ENCODE measurements around the gene DNAJC30.
A peak's percentile ranks its signal among the peaks of the same experiment; 100 is the strongest.
"Not testable (repeated sequence)": the region's sequence is repeated elsewhere in the genome, so short reads cannot be mapped to it uniquely, and the experiment has no call there.

DNAJC30 gene

GRCh38 chr7:73688288-73688687 lies 5.0 kb upstream of the DNAJC30 start:
- Mint-ChIP-seq H3K4me3 (no peak overlapping the region), H3K9me3 (no peaks in the 10 kb centered on the region), H3K27me3 (no peaks in the 10 kb centered on the region), H3K36me3 (ENCODE audit: insufficient read depth) (peaks cover 56% of the 10 kb centered on the region), H3K27ac (peak overlapping the region in 1 of 2 donors; percentile 45), H3K4me1 (ENCODE audit: low read depth in 2 of 2) (peaks cover 13 to 18% of the 10 kb centered on the region in 2 donors)
- DNase-seq (no peak), ATAC-seq (replicated peaks) (no peak)

- Mint-ChIP-seq H3K4me3 (peak overlapping the region; percentile 31 to 99), H3K4me1 (ENCODE audit: low read depth in 2 of 2) (peaks cover 23 to 32% of the 10 kb centered on the region in 2 donors), H3K9me3 (no peaks in the 10 kb centered on the region), H3K27ac (no peak overlapping the region), H3K36me3 (ENCODE audit: insufficient read depth) (peaks cover 46% of the 10 kb centered on the region), H3K27me3 (no peaks in the 10 kb centered on the region)
- ATAC-seq (replicated peaks) (no peak), DNase-seq (no peak)
Observed at GRCh38 chr7:73685311-73685710, 2.1 kb upstream of the DNAJC30 start.

- DNase-seq (no peak), ATAC-seq (replicated peaks) (peak; percentile 18)
- H3K4me3 Mint-ChIP-seq: peak overlapping the region; percentile 96 to 99
- H3K27me3 Mint-ChIP-seq: no peaks in the 10 kb centered on the region
- H3K9me3 Mint-ChIP-seq: no peaks in the 10 kb centered on the region
- peaks cover 47% of the 10 kb centered on the region for H3K36me3 Mint-ChIP-seq (ENCODE audit: insufficient read depth)
- peak overlapping the region; percentile 97 to 98 for H3K27ac Mint-ChIP-seq
- peaks cover 20 to 26% of the 10 kb centered on the region in 2 donors for H3K4me1 Mint-ChIP-seq (ENCODE audit: low read depth in 2 of 2)
Observed at GRCh38 chr7:73683788-73684693, 788 bp upstream of the DNAJC30 start.

- Mint-ChIP-seq H3K36me3 (ENCODE audit: insufficient read depth) (peaks cover 44% of the 10 kb centered on the region), H3K27ac (peak overlapping the region; percentile 97 to 98), H3K4me3 (peak overlapping the region; percentile 96 to 99), H3K27me3 (no peaks in the 10 kb centered on the region), H3K4me1 (ENCODE audit: low read depth in 2 of 2) (peaks cover 16 to 21% of the 10 kb centered on the region in 2 donors), H3K9me3 (no peaks in the 10 kb centered on the region)
- DNase-seq: no peak
- ATAC-seq (replicated peaks): no peak
Observed at GRCh38 chr7:73682745-73683055, 553 bp downstream of the DNAJC30 start.

GRCh38 chr7:73681031-73681430 lies 2.2 kb downstream of the DNAJC30 start:
- H3K27ac Mint-ChIP-seq: peak overlapping the region; percentile 97 to 98
- no peak for DNase-seq
- no peaks in the 10 kb centered on the region for H3K27me3 Mint-ChIP-seq
- peaks cover 44% of the 10 kb centered on the region for H3K36me3 Mint-ChIP-seq (ENCODE audit: insufficient read depth)
- peak overlapping the region; percentile 52 to 96 for H3K4me3 Mint-ChIP-seq
- peaks cover 16 to 21% of the 10 kb centered on the region in 2 donors for H3K4me1 Mint-ChIP-seq (ENCODE audit: low read depth in 2 of 2)
- H3K9me3 Mint-ChIP-seq: no peaks in the 10 kb centered on the region
- no peak for ATAC-seq (replicated peaks)

GRCh38 chr7:73680501-73680900 lies 2.8 kb downstream of the DNAJC30 start:
- no peaks in the 10 kb centered on the region for H3K9me3 Mint-ChIP-seq
- DNase-seq: no peak
- H3K27me3 Mint-ChIP-seq: no peaks in the 10 kb centered on the region
- H3K4me1 Mint-ChIP-seq (ENCODE audit: low read depth in 2 of 2): peaks cover 16 to 21% of the 10 kb centered on the region in 2 donors
- H3K4me3 Mint-ChIP-seq: no peak overlapping the region
- ATAC-seq (replicated peaks): no peak
- H3K27ac Mint-ChIP-seq: no peak overlapping the region
- H3K36me3 Mint-ChIP-seq (ENCODE audit: insufficient read depth): peaks cover 44% of the 10 kb centered on the region

- DNase-seq: no peak
- Mint-ChIP-seq H3K4me1 (ENCODE audit: low read depth in 2 of 2) (peaks cover 16 to 21% of the 10 kb centered on the region in 2 donors), H3K27ac (no peak overlapping the region), H3K9me3 (no peaks in the 10 kb centered on the region), H3K36me3 (ENCODE audit: insufficient read depth) (peaks cover 40% of the 10 kb centered on the region), H3K4me3 (no peak overlapping the region), H3K27me3 (no peaks in the 10 kb centered on the region)
- no peak for ATAC-seq (replicated peaks)
Observed at GRCh38 chr7:73679709-73680108, 3.5 kb downstream of the DNAJC30 start.

- DNase-seq (no peak), ATAC-seq (replicated peaks) (no peak)
- H3K36me3 Mint-ChIP-seq (ENCODE audit: insufficient read depth): peaks cover 39% of the 10 kb centered on the region
- H3K27ac Mint-ChIP-seq: no peak overlapping the region
- H3K4me1 Mint-ChIP-seq (ENCODE audit: low read depth in 2 of 2): peaks cover 14 to 19% of the 10 kb centered on the region in 2 donors
- H3K27me3 Mint-ChIP-seq: no peaks in the 10 kb centered on the region
- no peaks in the 10 kb centered on the region for H3K9me3 Mint-ChIP-seq
- H3K4me3 Mint-ChIP-seq: no peak overlapping the region
Observed at GRCh38 chr7:73678862-73679261, 4.4 kb downstream of the DNAJC30 start.

- not testable (repeated sequence) for H3K27me3 Mint-ChIP-seq; H3K4me1 Mint-ChIP-seq (ENCODE audit: low read depth in 2 of 2); DNase-seq; H3K9me3 Mint-ChIP-seq; ATAC-seq (replicated peaks); H3K27ac Mint-ChIP-seq; H3K4me3 Mint-ChIP-seq
- H3K36me3 Mint-ChIP-seq (ENCODE audit: insufficient read depth): peaks cover 21% of the 10 kb centered on the region
Observed at GRCh38 chr7:73676062-73676461, 7.2 kb downstream of the DNAJC30 start.

- no peak overlapping the region for H3K27ac Mint-ChIP-seq
- DNase-seq: no peak
- ATAC-seq (replicated peaks): no peak
- peaks cover 0 to 11% of the 10 kb centered on the region in 2 donors for H3K27me3 Mint-ChIP-seq
- H3K9me3 Mint-ChIP-seq: no peaks in the 10 kb centered on the region
- H3K4me1 Mint-ChIP-seq (ENCODE audit: low read depth in 2 of 2): no peaks in the 10 kb centered on the region
- H3K4me3 Mint-ChIP-seq: no peak overlapping the region
- peaks cover 14% of the 10 kb centered on the region for H3K36me3 Mint-ChIP-seq (ENCODE audit: insufficient read depth)
Observed at GRCh38 chr7:73674468-73675124, 8.7 kb downstream of the DNAJC30 start.

GRCh38 chr7:73671857-73672445 lies 11.3 kb downstream of the DNAJC30 start:
- H3K4me1 Mint-ChIP-seq (ENCODE audit: low read depth in 2 of 2): peaks cover 6 to 7% of the 10 kb centered on the region in 2 donors
- H3K4me3 Mint-ChIP-seq: no peak overlapping the region
- H3K9me3 Mint-ChIP-seq: no peaks in the 10 kb centered on the region
- DNase-seq: no peak
- peaks cover 3% of the 10 kb centered on the region for H3K36me3 Mint-ChIP-seq (ENCODE audit: insufficient read depth)
- ATAC-seq (replicated peaks): no peak
- H3K27ac Mint-ChIP-seq: no peak overlapping the region
- peaks cover 0 to 26% of the 10 kb centered on the region in 2 donors for H3K27me3 Mint-ChIP-seq

GRCh38 chr7:73671322-73671661 lies 12.0 kb downstream of the DNAJC30 start:
- Mint-ChIP-seq H3K4me1 (ENCODE audit: low read depth in 2 of 2) (peaks cover 6 to 7% of the 10 kb centered on the region in 2 donors), H3K27me3 (peaks cover 0 to 28% of the 10 kb centered on the region in 2 donors), H3K36me3 (ENCODE audit: insufficient read depth) (peaks cover 3% of the 10 kb centered on the region), H3K27ac (no peak overlapping the region), H3K4me3 (no peak overlapping the region), H3K9me3 (no peaks in the 10 kb centered on the region)
- DNase-seq (no peak), ATAC-seq (replicated peaks) (no peak)

- Mint-ChIP-seq H3K27ac (no peak overlapping the region), H3K4me3 (no peak overlapping the region)
Observed at GRCh38 chr7:73669858-73670385, 13.3 kb downstream of the DNAJC30 start.

More at GRCh38 chr7:73669858-73670385, 13.3 kb downstream of the DNAJC30 start:
- H3K36me3 Mint-ChIP-seq (ENCODE audit: insufficient read depth): peaks cover 3% of the 10 kb centered on the region
- H3K4me1 Mint-ChIP-seq (ENCODE audit: low read depth in 2 of 2): peaks cover 6 to 7% of the 10 kb centered on the region in 2 donors
- H3K27me3 Mint-ChIP-seq: peaks cover 0 to 42% of the 10 kb centered on the region in 2 donors
- ATAC-seq (replicated peaks) (no peak), DNase-seq (no peak)
- no peaks in the 10 kb centered on the region for H3K9me3 Mint-ChIP-seq
